DMS 273 (cell line): Measurements from ENCODE around the gene SERPINA5.

Experiments used
- DNase-seq: peaks from one replicate; lab custom pipeline; 2025; ENCODE audit not compliant: unreplicated experiment; lab: John Stamatoyannopoulos, UW

Gene SERPINA5

GRCh38 chr14:94581127-94581999 lies at the start of gene SERPINA5:
Gene SERPINA5, plus strand, starts transcription at chr14:94581426. Its CDS starts 5,937 bp downstream, at chr14:94587363.
- DNase-seq: no peak

GRCh38 chr14:94532447-94532846 lies 48.8 kb upstream of the SERPINA5 start:
- DNase-seq: no peak

- DNase-seq: no peak
These were observed 45.7 kb upstream of the SERPINA5 start for GRCh38 chr14:94535506-94535905.

- DNase-seq: peak; percentile 55
These were observed 44.4 kb upstream of the SERPINA5 start for GRCh38 chr14:94536836-94537235.

GRCh38 chr14:94538070-94538740 lies 43.0 kb upstream of the SERPINA5 start:
- no peak for DNase-seq

- no peak for DNase-seq
These were observed 42.0 kb upstream of the SERPINA5 start for GRCh38 chr14:94539181-94539580.

- DNase-seq: peak; percentile 34
These were observed 41.0 kb upstream of the SERPINA5 start for GRCh38 chr14:94540031-94540794.

GRCh38 chr14:94541234-94541975 lies 39.8 kb upstream of the SERPINA5 start:
- DNase-seq: no peak

- no peak for DNase-seq
These were observed 39.0 kb upstream of the SERPINA5 start for GRCh38 chr14:94542111-94542810.

- no peak for DNase-seq
These were observed 38.3 kb upstream of the SERPINA5 start for GRCh38 chr14:94542811-94543440.

GRCh38 chr14:94543449-94544124 lies 37.6 kb upstream of the SERPINA5 start:
- no peak for DNase-seq

- DNase-seq: no peak
These were observed 36.5 kb upstream of the SERPINA5 start for GRCh38 chr14:94544726-94545125.

- peak; percentile 27 for DNase-seq
These were observed 35.9 kb upstream of the SERPINA5 start for GRCh38 chr14:94545131-94545841.

- DNase-seq: no peak
These were observed 34.0 kb upstream of the SERPINA5 start for GRCh38 chr14:94547151-94547680.

- no peak for DNase-seq
These were observed 33.5 kb upstream of the SERPINA5 start for GRCh38 chr14:94547726-94548125.

GRCh38 chr14:94548131-94548998 lies 32.9 kb upstream of the SERPINA5 start:
- DNase-seq: no peak
